Measurements from ENCODE around the gene TNP2.

Gene TNP2

GRCh38 chr16:11276896-11277593 is 7.9 kb upstream of the TNP2 start:
- DNase-seq = no peak

- no peak for DNase-seq
Observed at GRCh38 chr16:11276143-11276895, 7.2 kb upstream of the TNP2 start, which contains the start of gene PRM2. TSS of gene PRM2 (minus strand) at chr16:11276480. CDS start at chr16:11276370, 110 bp downstream.

- DNase-seq = no peak
Observed at GRCh38 chr16:11274964-11275363, 5.8 kb upstream of the TNP2 start.

- no peak for DNase-seq
Observed at GRCh38 chr16:11273721-11274324, 4.7 kb upstream of the TNP2 start.

GRCh38 chr16:11272921-11273720 is 4.0 kb upstream of the TNP2 start, which contains the start of gene PRM3:
TSS of gene PRM3 (minus strand) at chr16:11273629. CDS start at chr16:11273595, 34 bp downstream.
- no peak for DNase-seq

- DNase-seq = no peak
Observed at GRCh38 chr16:11272484-11272883, 3.4 kb upstream of the TNP2 start.

- DNase-seq = no peak
Observed at GRCh38 chr16:11271610-11272009, 2.5 kb upstream of the TNP2 start.

- DNase-seq = no peak
Observed at GRCh38 chr16:11270602-11271162, 1.6 kb upstream of the TNP2 start.

GRCh38 chr16:11265124-11265523 is 4.0 kb downstream of the TNP2 start:
- no peak for DNase-seq

- no peak for DNase-seq
Observed at GRCh38 chr16:11264155-11264832, 4.8 kb downstream of the TNP2 start.

- no peak for DNase-seq
Observed at GRCh38 chr16:11263737-11264136, 5.4 kb downstream of the TNP2 start.

- no peak for DNase-seq
Observed at GRCh38 chr16:11262915-11263314, 6.2 kb downstream of the TNP2 start.

- no peak for DNase-seq
Observed at GRCh38 chr16:11260596-11260966, 8.5 kb downstream of the TNP2 start.

- no peak for DNase-seq
Observed at GRCh38 chr16:11259655-11260595, 9.2 kb downstream of the TNP2 start.

GRCh38 chr16:11258553-11259492 is 10.3 kb downstream of the TNP2 start:
- DNase-seq = no peak

GRCh38 chr16:11257131-11257938 is 11.8 kb downstream of the TNP2 start:
- peak; percentile 17 for DNase-seq

GRCh38 chr16:11256661-11257130 is 12.4 kb downstream of the TNP2 start:
- DNase-seq = no peak
